NCI-H82 treated with DMSO at 0.1 percent for 48 hours (cell line): Measurements from ENCODE around the gene PAX2.

Experiments used
- DNase-seq: peaks from one replicate; lab custom pipeline; 2025; ENCODE audit not compliant: unreplicated experiment; lab: John Stamatoyannopoulos, UW

Gene PAX2

DNA sequence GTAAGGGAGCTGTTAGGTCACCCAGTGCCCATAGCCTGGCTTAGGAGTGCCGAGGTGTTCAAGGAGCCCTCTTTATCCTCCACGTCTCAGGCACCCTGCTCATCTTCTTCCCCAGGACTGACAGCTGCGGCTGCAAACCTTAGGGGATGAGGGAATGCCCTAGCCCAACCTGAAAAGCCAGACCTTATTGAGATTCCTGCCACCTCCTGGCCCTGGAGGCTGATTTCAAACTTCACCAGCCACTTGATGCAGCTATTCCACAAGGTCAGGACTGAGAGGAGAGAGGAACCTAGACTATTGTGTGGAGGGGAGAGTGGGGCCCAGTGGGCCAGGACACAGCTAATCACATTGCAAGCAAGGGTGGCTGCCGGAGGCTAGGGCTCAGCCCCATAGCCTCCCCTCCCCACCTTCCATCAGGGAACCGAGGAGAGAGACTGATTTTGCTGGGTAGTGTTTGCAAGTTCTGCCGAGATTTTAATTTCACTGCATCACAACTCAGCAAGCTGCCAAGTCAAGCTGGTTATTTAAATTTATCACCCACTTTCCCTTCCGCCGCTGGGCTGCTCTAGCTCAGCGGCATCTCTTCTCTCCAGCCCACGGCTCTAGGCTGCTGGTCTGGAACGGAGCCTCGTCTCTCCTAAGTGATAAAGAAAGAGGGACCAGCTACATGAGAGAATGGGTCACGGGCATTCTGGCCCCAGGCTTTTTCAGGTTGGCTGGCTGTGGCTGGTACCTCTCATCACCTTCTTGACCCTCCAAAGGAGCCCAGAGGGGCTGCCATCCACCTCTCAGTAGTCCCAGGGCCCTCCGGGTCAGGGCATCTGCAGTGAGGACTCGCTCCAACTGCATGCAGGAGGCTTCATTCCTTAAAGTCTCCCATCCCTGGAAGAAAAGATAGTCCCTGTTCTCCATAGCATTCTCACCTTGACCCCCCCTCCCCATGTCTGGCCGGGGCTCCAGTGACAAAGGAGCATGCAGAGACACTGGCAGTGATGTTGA lies 66.7 kb downstream of the PAX2 start:
- DNase-seq = no peak

GRCh38 chr10:100812978-100813377 lies 67.6 kb downstream of the PAX2 start:
- no peak for DNase-seq

DNA sequence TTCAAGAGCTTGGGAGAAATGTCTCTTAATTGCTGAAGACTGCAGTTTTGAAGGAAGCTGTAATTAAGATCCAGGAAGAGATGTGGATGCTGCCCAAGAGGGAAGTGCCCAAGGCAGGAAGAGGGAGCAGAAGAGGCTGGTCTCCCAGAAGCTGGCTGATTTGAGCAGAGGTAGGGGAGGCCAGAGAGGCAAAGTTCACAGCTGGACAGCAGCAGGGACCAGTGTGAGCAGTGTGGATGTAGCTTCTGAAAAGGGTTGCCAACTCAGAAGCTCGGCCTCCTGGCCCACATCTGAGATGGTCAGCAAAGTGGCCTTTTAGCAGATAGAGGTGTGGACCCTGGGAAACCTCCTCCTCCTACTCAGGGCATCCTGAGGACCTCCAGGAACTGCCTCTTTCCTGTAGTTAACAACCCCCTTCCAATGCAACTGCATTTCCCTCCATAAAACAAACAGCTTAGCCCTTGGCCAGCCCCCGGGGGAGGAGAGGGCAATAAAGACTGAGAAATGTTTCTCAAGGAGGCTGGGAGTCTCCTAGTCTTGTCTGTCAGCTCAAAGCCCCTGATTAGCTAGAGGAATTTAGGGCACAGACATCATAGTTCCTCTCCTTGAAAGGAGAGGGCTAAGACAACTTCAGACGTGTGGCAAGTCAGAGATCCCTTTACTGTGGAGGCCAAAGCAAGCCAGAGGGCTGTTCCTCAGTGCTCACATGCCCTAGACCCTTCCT lies 69.5 kb downstream of the PAX2 start:
- no peak for DNase-seq

DNA sequence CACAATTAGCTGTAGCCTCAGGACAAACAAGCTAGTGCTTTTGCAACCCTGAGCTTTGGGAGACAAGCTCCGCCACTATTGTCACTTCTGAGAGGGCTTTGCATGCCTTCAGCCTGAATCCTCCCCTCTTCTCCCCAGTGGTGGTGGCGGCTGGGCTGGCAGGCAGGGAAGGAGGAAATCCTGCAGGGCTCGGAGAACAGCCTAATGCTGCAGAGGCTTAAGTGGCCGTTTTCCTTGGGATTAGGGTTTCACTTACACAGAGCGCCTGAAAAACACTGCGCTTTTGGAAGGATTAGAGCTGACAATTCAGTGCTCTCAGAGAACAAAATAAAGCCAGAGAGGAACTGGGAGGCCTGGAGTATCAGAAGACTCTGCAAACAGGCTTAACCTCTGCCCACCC lies 71.3 kb downstream of the PAX2 start:
- DNase-seq = peak; percentile 33

DNA sequence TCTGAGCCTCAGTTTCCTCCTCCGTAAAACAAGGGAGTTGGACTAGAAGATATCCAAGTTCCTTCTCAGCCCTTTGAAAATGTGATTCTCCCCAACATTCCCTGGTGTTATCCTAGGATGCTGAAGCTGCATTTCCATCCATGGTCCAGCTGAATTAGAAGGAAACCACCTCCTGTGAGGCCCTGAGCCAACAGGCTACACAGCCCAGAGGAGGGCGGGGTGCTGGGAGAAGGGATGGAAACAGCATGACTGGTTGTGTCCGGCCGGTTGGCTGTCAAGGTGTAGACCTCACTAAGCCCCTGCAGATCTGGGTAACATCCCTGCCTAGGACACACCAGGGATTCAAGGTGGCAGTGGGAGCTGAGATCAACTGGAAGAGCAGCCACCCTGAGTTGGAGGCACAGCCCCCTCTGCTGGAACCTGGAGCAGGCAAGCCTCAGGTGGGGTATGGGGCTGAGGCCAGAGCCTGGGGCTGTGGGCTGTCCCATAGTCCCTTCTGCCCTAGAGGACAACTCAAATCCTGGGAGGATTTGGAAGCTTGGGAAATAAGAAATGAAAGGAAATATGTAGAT lies 72.0 kb downstream of the PAX2 start:
- no peak for DNase-seq

- DNase-seq = no peak
Observed at GRCh38 chr10:100819424-100819823, 74.0 kb downstream of the PAX2 start.

DNA sequence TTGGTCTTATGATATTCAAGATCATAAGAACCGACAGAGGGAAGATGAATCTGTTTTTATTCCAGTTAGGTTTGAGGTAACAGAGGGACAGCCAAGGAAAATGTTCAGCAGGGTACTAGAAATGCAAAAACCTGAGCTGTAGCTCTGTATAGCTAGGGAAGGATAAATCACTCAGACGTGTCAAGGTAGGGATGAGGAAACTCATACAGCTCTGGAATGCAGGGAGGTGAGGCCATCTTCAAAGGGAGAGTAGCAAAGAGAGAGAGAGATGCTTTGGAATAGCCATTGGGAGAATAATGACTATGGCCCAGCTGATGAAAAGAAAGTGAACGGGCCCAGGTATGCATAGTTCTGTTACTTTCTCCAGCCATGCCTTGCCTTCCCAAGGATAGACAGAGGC lies 77.8 kb downstream of the PAX2 start:
- DNase-seq = no peak

DNA sequence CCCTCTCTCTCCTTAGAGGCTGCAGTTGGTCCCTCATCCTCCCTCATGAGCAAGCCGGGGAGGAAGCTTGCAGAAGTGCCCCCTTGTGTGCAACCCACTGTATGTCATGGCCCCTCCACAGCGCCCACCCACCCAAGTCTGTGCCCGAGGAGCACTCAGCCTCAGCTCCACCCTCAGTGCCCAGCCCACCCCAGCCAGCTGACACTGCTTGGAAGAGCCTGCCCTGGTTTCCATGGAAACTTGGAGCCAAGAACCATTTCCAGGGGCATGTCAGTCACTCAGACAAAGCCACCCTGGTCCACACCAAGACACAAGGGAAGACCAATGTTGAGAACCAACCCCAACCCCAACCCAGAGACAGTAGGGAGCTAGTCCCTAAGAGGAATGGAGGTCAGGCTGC lies 79.5 kb downstream of the PAX2 start:
- DNase-seq = no peak

DNA sequence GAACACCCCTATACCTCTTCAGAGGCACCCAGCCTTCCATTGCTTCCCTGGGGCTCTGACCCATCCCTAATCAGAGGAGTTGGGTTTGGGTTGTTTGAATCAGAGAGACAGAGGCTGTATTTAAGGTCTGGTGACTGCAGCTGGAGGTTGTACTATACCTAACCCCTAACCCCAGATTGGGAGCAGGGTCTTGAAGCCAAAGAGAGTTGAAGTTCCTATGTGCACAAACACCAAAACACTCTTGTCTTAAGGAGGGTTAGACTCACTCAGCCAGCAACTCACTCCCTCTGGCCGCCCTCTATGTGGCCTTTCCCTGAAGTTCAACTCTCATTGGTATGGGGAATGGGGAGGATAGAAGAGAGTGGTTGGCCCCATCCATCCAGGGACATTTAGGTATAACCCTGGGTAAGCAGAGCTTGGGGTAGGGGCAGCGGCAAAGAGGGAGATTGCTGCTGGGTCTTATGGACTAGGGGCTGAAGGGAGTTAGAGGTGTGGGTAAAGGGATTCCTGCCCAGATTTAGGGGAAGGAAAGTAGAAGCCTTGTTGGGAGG lies 80.0 kb downstream of the PAX2 start:
- no peak for DNase-seq

GRCh38 chr10:100826031-100826651 lies 80.8 kb downstream of the PAX2 start:
- no peak for DNase-seq

GRCh38 chr10:100826661-100826982 lies 81.2 kb downstream of the PAX2 start:
- no peak for DNase-seq

DNA sequence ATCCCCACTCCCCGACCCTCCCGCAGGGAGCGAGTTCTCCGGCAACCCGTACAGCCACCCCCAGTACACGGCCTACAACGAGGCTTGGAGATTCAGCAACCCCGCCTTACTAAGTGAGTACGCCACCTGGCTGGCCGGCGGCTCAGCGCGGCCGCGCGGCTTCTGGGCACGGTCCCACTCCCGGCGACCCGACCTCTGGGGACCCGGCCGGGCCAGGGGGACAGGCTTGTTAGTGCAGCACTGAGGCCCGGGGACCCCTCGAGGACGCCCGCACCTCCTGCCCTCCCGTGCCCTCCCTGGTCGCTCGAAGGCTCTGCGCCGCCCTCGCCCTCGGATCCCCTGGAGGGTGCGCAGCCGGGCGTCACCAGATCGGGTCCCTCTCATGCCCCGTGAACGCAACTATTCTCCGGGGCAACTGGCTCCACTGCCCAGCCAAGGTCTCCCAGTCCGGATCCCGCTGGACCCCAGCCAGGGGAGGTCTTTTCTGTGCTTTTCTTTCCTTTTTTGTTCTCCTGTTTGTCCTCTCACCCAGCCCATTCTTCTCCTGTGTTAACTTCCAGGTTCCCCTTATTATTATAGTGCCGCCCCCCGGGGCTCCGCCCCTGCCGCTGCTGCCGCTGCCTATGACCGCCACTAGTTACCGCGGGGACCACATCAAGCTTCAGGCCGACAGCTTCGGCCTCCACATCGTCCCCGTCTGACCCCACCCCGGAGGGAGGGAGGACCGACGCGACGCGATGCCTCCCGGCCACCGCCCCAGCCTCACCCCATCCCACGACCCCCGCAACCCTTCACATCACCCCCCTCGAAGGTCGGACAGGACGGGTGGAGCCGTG lies 81.8 kb downstream of the PAX2 start:
- no peak for DNase-seq

- DNase-seq = no peak
Observed at GRCh38 chr10:100827819-100828737, 82.7 kb downstream of the PAX2 start.

GRCh38 chr10:100828738-100829096 lies 83.3 kb downstream of the PAX2 start:
- DNase-seq = no peak

DNA sequence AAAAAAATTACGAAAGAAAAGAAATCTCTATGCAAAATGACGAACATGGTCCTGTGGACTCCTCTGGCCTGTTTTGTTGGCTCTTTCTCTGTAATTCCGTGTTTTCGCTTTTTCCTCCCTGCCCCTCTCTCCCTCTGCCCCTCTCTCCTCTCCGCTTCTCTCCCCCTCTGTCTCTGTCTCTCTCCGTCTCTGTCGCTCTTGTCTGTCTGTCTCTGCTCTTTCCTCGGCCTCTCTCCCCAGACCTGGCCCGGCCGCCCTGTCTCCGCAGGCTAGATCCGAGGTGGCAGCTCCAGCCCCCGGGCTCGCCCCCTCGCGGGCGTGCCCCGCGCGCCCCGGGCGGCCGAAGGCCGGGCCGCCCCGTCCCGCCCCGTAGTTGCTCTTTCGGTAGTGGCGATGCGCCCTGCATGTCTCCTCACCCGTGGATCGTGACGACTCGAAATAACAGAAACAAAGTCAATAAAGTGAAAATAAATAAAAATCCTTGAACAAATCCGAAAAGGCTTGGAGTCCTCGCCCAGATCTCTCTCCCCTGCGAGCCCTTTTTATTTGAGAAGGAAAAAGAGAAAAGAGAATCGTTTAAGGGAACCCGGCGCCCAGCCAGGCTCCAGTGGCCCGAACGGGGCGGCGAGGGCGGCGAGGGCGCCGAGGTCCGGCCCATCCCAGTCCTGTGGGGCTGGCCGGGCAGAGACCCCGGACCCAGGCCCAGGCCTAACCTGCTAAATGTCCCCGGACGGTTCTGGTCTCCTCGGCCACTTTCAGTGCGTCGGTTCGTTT lies 83.9 kb downstream of the PAX2 start:
- DNase-seq = no peak

DNA sequence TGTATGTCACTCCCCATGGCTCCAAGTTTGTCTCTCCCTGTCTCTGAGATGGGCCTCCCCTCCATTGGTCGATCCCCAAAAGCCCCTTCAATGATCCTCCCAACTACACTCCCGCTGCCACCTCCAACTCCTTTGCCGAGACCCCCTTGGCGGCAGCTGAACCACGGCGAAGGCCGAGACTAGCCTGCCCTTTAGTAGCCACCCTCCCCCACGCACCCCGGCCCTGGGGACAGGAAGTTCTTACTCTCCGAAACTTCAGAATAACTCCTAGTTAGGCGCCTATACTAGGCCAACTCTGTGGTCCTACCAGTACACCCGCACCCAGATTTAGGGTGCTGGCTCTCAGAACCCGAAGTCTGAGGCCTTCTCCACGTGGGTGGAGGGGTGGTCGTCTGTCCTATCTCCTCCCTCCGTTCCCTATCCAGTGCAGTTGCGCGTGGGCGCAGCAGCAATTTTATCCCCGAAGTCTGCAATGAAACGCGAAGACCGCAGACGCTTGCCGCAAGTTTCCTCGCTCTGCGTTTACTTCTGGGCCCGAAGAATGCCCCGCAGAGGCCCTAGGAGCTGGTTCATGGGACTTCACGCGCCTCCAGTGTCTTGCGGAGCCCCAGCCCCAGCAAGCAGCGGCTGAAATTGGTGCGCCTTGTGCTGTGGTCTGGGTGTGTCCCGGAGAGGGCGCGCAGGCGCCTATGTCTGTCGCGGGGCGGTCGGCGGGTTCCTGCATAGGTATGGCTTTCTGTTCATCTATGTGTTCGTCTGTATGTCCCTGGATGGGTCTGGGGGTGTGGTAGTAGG lies 84.7 kb downstream of the PAX2 start:
- DNase-seq = no peak

DNA sequence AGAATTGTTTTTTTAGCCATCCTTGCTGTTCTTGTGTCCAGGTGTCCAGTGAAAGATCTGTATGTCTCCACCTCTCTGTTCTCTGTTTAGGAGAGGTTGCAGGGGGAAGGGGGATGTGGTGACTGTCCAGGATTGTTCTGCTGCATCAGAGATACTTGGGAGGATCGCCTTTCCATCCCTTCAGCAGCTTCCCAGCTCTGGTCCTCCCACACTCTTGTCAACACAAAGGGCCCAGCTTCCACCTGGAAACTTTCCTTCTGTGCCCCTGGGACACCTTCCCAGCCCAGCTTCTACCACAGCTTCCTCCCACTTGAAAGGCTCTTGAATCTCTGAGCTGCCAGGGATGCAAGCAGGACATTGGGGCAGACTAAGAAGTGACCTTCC lies 85.3 kb downstream of the PAX2 start:
- DNase-seq = no peak

GRCh38 chr10:100831742-100832141 lies 86.4 kb downstream of the PAX2 start:
- no peak for DNase-seq
